Neural progenitor cell (in vitro differentiated cells): ENCODE data around the gene KIF1B. TPM values are rescaled to one million over a fixed set of nuclear protein-coding genes. Genes with fewer than 3 reads are reported as not detected.

Source experiments
- DNase-seq: peaks from one replicate; pipeline ENCODE4 v3.0.0-alpha.2; 2016; ENCODE audit warnings: low spot score
- H2AFZ ChIP-seq: fragments of 200-600 bp; sonication (generic); replicated peaks from 2 replicates; pipeline ENCODE4 v1.6.1; 2016; ENCODE audit warnings: antibody characterized with exemption
- H3F3A ChIP-seq: fragments of 200-600 bp; sonication (generic); 2 replicates; pipeline ENCODE4 v1.6.1; 2016; ENCODE audit warnings: antibody characterized with exemption, low read depth
- H3K27ac ChIP-seq: fragments of 200-600 bp; sonication (generic); 2 replicates; pipeline ENCODE4 v1.5.1; 2016; ENCODE audit warnings: mild to moderate bottlenecking
- H3K27me3 ChIP-seq: fragments of 200-600 bp; sonication (generic); 2 replicates; pipeline ENCODE4 v1.6.1; 2016; ENCODE audit warnings: mild to moderate bottlenecking, moderate library complexity
- H3K36me3 ChIP-seq: fragments of 200-600 bp; sonication (generic); 2 replicates; pipeline ENCODE4 v1.5.1; 2016
- H3K4me1 ChIP-seq: fragments of 200-600 bp; sonication (generic); 2 replicates; pipeline ENCODE4 v1.6.1; 2016; ENCODE audit warnings: mixed run types
- H3K4me2 ChIP-seq: fragments of 200-600 bp; sonication (generic); 2 replicates; pipeline ENCODE4 v1.6.1; 2016
- H3K4me3 ChIP-seq: fragments of 200-600 bp; sonication (generic); 2 replicates; pipeline ENCODE4 v1.5.1; 2016
- H3K79me2 ChIP-seq: fragments of 200-600 bp; sonication (generic); 2 replicates; pipeline ENCODE4 v1.6.1; 2016; ENCODE audit warnings: low read depth
- H3K9ac ChIP-seq: fragments of 200-600 bp; sonication (generic); 2 replicates; pipeline ENCODE4 v1.6.1; 2016
- H3K9me3 ChIP-seq: fragments of 200-600 bp; sonication (generic); 2 replicates; pipeline ENCODE4 v1.5.1; 2016; ENCODE audit warnings: low read depth
- H4K20me1 ChIP-seq: fragments of 200-600 bp; sonication (generic); 2 replicates; pipeline ENCODE4 v1.6.1; 2016; ENCODE audit warnings: low read depth
- H3K27ac Mint-ChIP-seq: 3 replicates; pipeline ENCODE4 v1.8.0; 2021; ENCODE audit warnings: mixed read lengths
- H3K27me3 Mint-ChIP-seq: 2 replicates; pipeline ENCODE4 v1.8.0; 2022; ENCODE audit warnings: low read depth, mild to moderate bottlenecking, inconsistent platforms, moderate library complexity, mixed read lengths; ENCODE audit not compliant: insufficient read depth
- H3K36me3 Mint-ChIP-seq: 3 replicates; pipeline ENCODE4 v1.8.0; 2021; ENCODE audit warnings: mixed read lengths
- H3K4me1 Mint-ChIP-seq: 3 replicates; pipeline ENCODE4 v1.8.0; 2021; ENCODE audit warnings: mixed read lengths
- H3K4me3 Mint-ChIP-seq: 3 replicates; pipeline ENCODE4 v1.8.0; 2021; ENCODE audit warnings: mild to moderate bottlenecking, moderate library complexity, mixed read lengths
- H3K9me3 Mint-ChIP-seq: 3 replicates; pipeline ENCODE4 v1.8.0; 2020; ENCODE audit warnings: mixed read lengths
- CTCF ChIP-seq: fragments of 200-600 bp; sonication (generic); IDR thresholded peaks from 2 replicates; pipeline ENCODE4 v1.5.1; 2017; ENCODE audit warnings: antibody characterized with exemption, mild to moderate bottlenecking
- EZH2 ChIP-seq: fragments of 200-600 bp; sonication (generic); IDR thresholded peaks from 2 replicates; pipeline ENCODE4 v1.6.1; 2017; ENCODE audit warnings: antibody characterized with exemption, mild to moderate bottlenecking, moderate library complexity
- EZH2phosphoT487 ChIP-seq: fragments of 200-600 bp; sonication (generic); IDR thresholded peaks from 2 replicates; pipeline ENCODE4 v1.6.1; 2017; ENCODE audit warnings: antibody characterized with exemption
- total RNA-seq: library from RNA; depleted of rRNA; stranded (reverse); fragments of >200 nt; gene quantifications from 2 replicates; pipeline ENCODE4 v1.2.3, GENCODE V29; 2015; ENCODE audit warnings: low replicate concordance

KIF1B gene
- total RNA-seq, 1 donor from 2014 or later, result 52.0 TPM

GRCh38 chr1:10193288-10193687 is 17.1 kb upstream of the KIF1B start:
- H3K79me2 ChIP-seq, result no peaks in the 10 kb centered on the region
- peaks cover 6% of the 10 kb centered on the region for H3K27me3 Mint-ChIP-seq

GRCh38 chr1:10195570-10195969 is 14.8 kb upstream of the KIF1B start:
- peaks cover 8% of the 10 kb centered on the region for H3K4me1 ChIP-seq
- no peaks in the 10 kb centered on the region for H3K36me3 ChIP-seq
- no peaks in the 10 kb centered on the region for H3K79me2 ChIP-seq
- TF ChIP-seq EZH2, result no peak
- TF ChIP-seq CTCF, result no peak
- no peak for TF ChIP-seq EZH2phosphoT487
- DNase-seq, result no peak
- H3K4me3 ChIP-seq, result no peak overlapping the region
- Mint-ChIP-seq H3K4me1 (peaks cover 20% of the 10 kb centered on the region), H3K4me3 (no peak overlapping the region), H3K27ac (no peak overlapping the region), H3K9me3 (no peaks in the 10 kb centered on the region), H3K36me3 (no peaks in the 10 kb centered on the region), H3K27me3 (peaks cover 5% of the 10 kb centered on the region)
- peaks cover 5% of the 10 kb centered on the region for H3F3A ChIP-seq
- no peak overlapping the region for H3K4me2 ChIP-seq
- H3K27ac ChIP-seq, result no peak overlapping the region
- no peaks in the 10 kb centered on the region for H4K20me1 ChIP-seq
- no peak overlapping the region for H3K9ac ChIP-seq
- H3K9me3 ChIP-seq, result no peaks in the 10 kb centered on the region
- H3K27me3 ChIP-seq, result no peaks in the 10 kb centered on the region
- no peak overlapping the region for H2AFZ ChIP-seq

More at GRCh38 chr1:10193288-10193687, 17.1 kb upstream of the KIF1B start:
- DNase-seq, result no peak
- no peaks in the 10 kb centered on the region for H4K20me1 ChIP-seq
- no peaks in the 10 kb centered on the region for H3K27me3 ChIP-seq
- H3K27ac ChIP-seq, result no peak overlapping the region
- H3F3A ChIP-seq, result peaks cover 15% of the 10 kb centered on the region
- Mint-ChIP-seq H3K9me3 (peaks cover 2% of the 10 kb centered on the region), H3K4me3 (peak overlapping the region; percentile 41), H3K4me1 (peaks cover 19% of the 10 kb centered on the region), H3K27ac (peak overlapping the region; percentile 89), H3K36me3 (no peaks in the 10 kb centered on the region)
- H3K9me3 ChIP-seq, result no peaks in the 10 kb centered on the region
- no peak overlapping the region for H3K9ac ChIP-seq
- H2AFZ ChIP-seq, result no peak overlapping the region
- peaks cover 8% of the 10 kb centered on the region for H3K4me1 ChIP-seq
- TF ChIP-seq CTCF (no peak), EZH2phosphoT487 (no peak), EZH2 (no peak)
- no peak overlapping the region for H3K4me3 ChIP-seq
- no peak overlapping the region for H3K4me2 ChIP-seq
- H3K36me3 ChIP-seq, result no peaks in the 10 kb centered on the region

- H3K27me3 Mint-ChIP-seq, result peaks cover 9% of the 10 kb centered on the region
- Histone ChIP-seq H2AFZ (no peak overlapping the region), H3K9me3 (no peaks in the 10 kb centered on the region), H3K4me2 (no peak overlapping the region), H3F3A (peaks cover 8% of the 10 kb centered on the region), H3K4me3 (no peak overlapping the region), H3K27me3 (no peaks in the 10 kb centered on the region), H3K79me2 (no peaks in the 10 kb centered on the region), H3K9ac (no peak overlapping the region), H3K4me1 (peaks cover 8% of the 10 kb centered on the region), H3K36me3 (no peaks in the 10 kb centered on the region), H3K27ac (no peak overlapping the region), H4K20me1 (no peaks in the 10 kb centered on the region)
- H3K36me3 Mint-ChIP-seq, result no peaks in the 10 kb centered on the region
- H3K4me1 Mint-ChIP-seq, result peaks cover 20% of the 10 kb centered on the region
- no peak overlapping the region for H3K4me3 Mint-ChIP-seq
- H3K27ac Mint-ChIP-seq, result no peak overlapping the region
- DNase-seq, result no peak
- no peaks in the 10 kb centered on the region for H3K9me3 Mint-ChIP-seq
- TF ChIP-seq CTCF, result no peak
- TF ChIP-seq EZH2, result no peak
- TF ChIP-seq EZH2phosphoT487, result no peak
These were observed 13.4 kb upstream of the KIF1B start for GRCh38 chr1:10196976-10197375.
